H1 (cell line): ENCODE data around the gene ZFYVE1. TPM values are rescaled to one million over a fixed set of nuclear protein-coding genes. Genes with fewer than 3 reads are reported as not detected.

ENCODE experiments used
- CTCF ChIA-PET: fragments of 300-600 bp; sonication (Branson Sonifier 250); formaldehyde crosslinking; loops from one replicate; lab custom pipeline; 2021; ENCODE audit not compliant: partially characterized antibody; lab: Charles Lee
- POLR2A ChIA-PET: fragments of 300-600 bp; sonication (Branson Sonifier 250); formaldehyde crosslinking; loops from one replicate; lab custom pipeline; 2021; ENCODE audit warnings: inconsistent platforms; ENCODE audit not compliant: partially characterized antibody; lab: Charles Lee
- DNase-seq, 2 experiments: peaks; one replicate each; pipeline versions ENCODE4 v3.0.0 to v3.0.0-alpha.2; 2010 to 2022; ENCODE audit warnings: low spot score in 2 of 2, low read depth in 1 of 2, mixed read lengths in 1 of 2
- FAIRE-seq: peaks from 2 replicates; lab custom pipeline; 2011; peaks lifted over from hg19 to GRCh38; lab: Jason Lieb, UNC
- H2AFZ ChIP-seq: 2 replicates; pipeline ENCODE4 v1.8.1; 2012; ENCODE audit warnings: low read length, inconsistent platforms
- H2AK5ac ChIP-seq: 2 replicates; pipeline ENCODE4 v1.6.1; 2013; ENCODE audit warnings: low read depth, low read length
- H2BK120ac ChIP-seq: replicated peaks from 2 replicates; pipeline ENCODE3; 2013; ENCODE audit warnings: low read depth, low read length, inconsistent platforms
- H2BK12ac ChIP-seq: 2 replicates; pipeline ENCODE4 v1.6.1; 2013; ENCODE audit warnings: low read depth, low read length
- H2BK15ac ChIP-seq: 2 replicates; pipeline ENCODE4 v1.6.1; 2013; ENCODE audit warnings: low read length
- H2BK20ac ChIP-seq: 2 replicates; pipeline ENCODE4 v1.6.1; 2013; ENCODE audit warnings: low read length
- H2BK5ac ChIP-seq: 2 replicates; pipeline ENCODE4 v1.6.1; 2013; ENCODE audit warnings: low read depth, low read length
- H3K14ac ChIP-seq: 2 replicates; pipeline ENCODE4 v1.6.1; 2013; ENCODE audit warnings: inconsistent platforms; ENCODE audit not compliant: insufficient read length
- H3K18ac ChIP-seq: 2 replicates; pipeline ENCODE4 v1.6.1; 2013; ENCODE audit warnings: low read length; ENCODE audit errors: extremely low read depth
- H3K23ac ChIP-seq: 2 replicates; pipeline ENCODE4 v1.6.1; 2013; ENCODE audit warnings: inconsistent platforms; ENCODE audit not compliant: insufficient read length
- H3K23me2 ChIP-seq: 2 replicates; pipeline ENCODE4 v1.6.1; 2013; ENCODE audit warnings: low read depth, low read length
- H3K27ac ChIP-seq: 2 replicates; pipeline ENCODE4 v1.6.1; 2011; ENCODE audit warnings: low read depth, low read length, inconsistent platforms
- H3K27me3 ChIP-seq, 4 experiments: replicated peaks in 1 of 4; 1 replicate in 1 of 4; 2 replicates in 3 of 4; pipeline versions ENCODE4 v1.6.1 to v1.8.1; 2011 to 2013; ENCODE audit warnings: low read length in 3 of 4, mild to moderate bottlenecking in 3 of 4, inconsistent platforms in 2 of 4, mixed read lengths in 2 of 4, moderate library complexity in 1 of 4; ENCODE audit not compliant: control insufficient read depth in 3 of 4, insufficient read depth in 3 of 4; ENCODE audit errors: extremely low read depth in 1 of 4
- H3K36me3 ChIP-seq, 4 experiments: 2 replicates each; pipeline versions ENCODE4 v1.6.1 to v1.8.1; 2011 to 2013; ENCODE audit warnings: mild to moderate bottlenecking in 4 of 4, low read length in 3 of 4, moderate library complexity in 2 of 4, control low read depth in 1 of 4, inconsistent platforms in 1 of 4; ENCODE audit not compliant: insufficient read depth in 4 of 4, control insufficient read depth in 2 of 4
- H3K4ac ChIP-seq: replicated peaks from 2 replicates; pipeline ENCODE3; 2013; ENCODE audit warnings: low read length, low read depth, mixed read lengths, inconsistent platforms; ENCODE audit not compliant: insufficient read length
- H3K4me1 ChIP-seq, 4 experiments: replicated peaks in 1 of 4; 1 replicate in 1 of 4; 2 replicates in 3 of 4; pipeline versions ENCODE4 v1.6.1 to v1.8.1; 2011 to 2013; ENCODE audit warnings: low read length in 3 of 4, inconsistent platforms in 2 of 4, mixed read lengths in 1 of 4; ENCODE audit not compliant: insufficient read depth in 4 of 4, control insufficient read depth in 3 of 4
- H3K4me2 ChIP-seq, 2 experiments: 2 replicates each; pipeline versions ENCODE4 v1.6.1 to v1.8.1; 2011 to 2013; ENCODE audit warnings: low read depth in 2 of 2, low read length in 2 of 2, control low read depth in 1 of 2, inconsistent platforms in 1 of 2, mild to moderate bottlenecking in 1 of 2; ENCODE audit not compliant: insufficient read depth in 1 of 2
- H3K4me3 ChIP-seq, 4 experiments: fragments of 200-600, 300-600 bp in 1 of 4; sonication (generic), shearing (Covaris generic), sonication (Bioruptor Twin) in 1 of 4; 2 replicates each; pipeline versions ENCODE4 v1.5.1 to v1.8.1; 2011 to 2016; ENCODE audit warnings: low read length in 4 of 4, low read depth in 3 of 4, control low read depth in 2 of 4, inconsistent platforms in 2 of 4, mild to moderate bottlenecking in 2 of 4, mixed read lengths in 1 of 4, moderate library complexity in 1 of 4; ENCODE audit not compliant: insufficient read depth in 2 of 4; ENCODE audit errors: extremely low read depth in 1 of 4
- H3K56ac ChIP-seq: replicated peaks from 2 replicates; pipeline ENCODE3; 2013; ENCODE audit warnings: low read depth, mild to moderate bottlenecking, mixed read lengths, low read length, inconsistent platforms; ENCODE audit not compliant: insufficient read length
- H3K79me1 ChIP-seq: 2 replicates; pipeline ENCODE4 v1.6.1; 2013; ENCODE audit warnings: low read depth, low read length, control low read depth
- H3K79me2 ChIP-seq, 2 experiments: 2 replicates each; pipeline versions ENCODE4 v1.6.1 to v1.8.1; 2012 to 2013; ENCODE audit warnings: low read length in 2 of 2, mild to moderate bottlenecking in 2 of 2, inconsistent platforms in 1 of 2; ENCODE audit not compliant: insufficient read depth in 2 of 2, control insufficient read depth in 1 of 2
- H3K9ac ChIP-seq, 4 experiments: replicated peaks in 1 of 4; 1 replicate in 1 of 4; 2 replicates in 3 of 4; pipeline versions ENCODE4 v1.6.1 to v1.8.1; 2011 to 2013; ENCODE audit warnings: low read depth in 3 of 4, low read length in 3 of 4, control low read depth in 2 of 4, mild to moderate bottlenecking in 2 of 4, moderate library complexity in 2 of 4, inconsistent platforms in 1 of 4; ENCODE audit errors: extremely low read depth in 1 of 4
- H3K9me3 ChIP-seq, 2 experiments: 2 replicates each; pipeline versions ENCODE4 v1.6.1 to v1.8.1; 2012 to 2013; ENCODE audit warnings: mild to moderate bottlenecking in 2 of 2, moderate library complexity in 2 of 2, control low read depth in 1 of 2, inconsistent platforms in 1 of 2, low read depth in 1 of 2, low read length in 1 of 2, mixed read lengths in 1 of 2; ENCODE audit not compliant: insufficient read depth in 2 of 2
- H4K20me1 ChIP-seq, 2 experiments: replicated peaks in 1 of 2; 2 replicates each; pipeline versions ENCODE3 to v1.8.1; 2011 to 2013; ENCODE audit warnings: inconsistent platforms in 2 of 2, low read length in 2 of 2, mild to moderate bottlenecking in 1 of 2; ENCODE audit not compliant: insufficient read depth in 2 of 2, control insufficient read depth in 1 of 2
- H4K5ac ChIP-seq: 2 replicates; pipeline ENCODE4 v1.6.1; 2013; ENCODE audit warnings: low read length, low read depth, mixed read lengths, inconsistent platforms; ENCODE audit not compliant: insufficient read length
- H4K8ac ChIP-seq: 2 replicates; pipeline ENCODE4 v1.8.0; 2013; ENCODE audit warnings: mild to moderate bottlenecking, moderate library complexity, low read length, inconsistent platforms; ENCODE audit not compliant: insufficient read depth; ENCODE audit errors: extremely low read depth
- H4K91ac ChIP-seq: replicated peaks from 2 replicates; pipeline ENCODE3; 2013; ENCODE audit warnings: low read length, mixed read lengths, inconsistent platforms; ENCODE audit not compliant: insufficient read length
- CTCF ChIP-seq, 3 experiments: IDR thresholded peaks; 1 replicate in 2 of 3; 2 replicates in 1 of 3; pipeline versions ENCODE4 v1.5.1 to v1.6.1; 2011; ENCODE audit warnings: low read length in 3 of 3, mild to moderate bottlenecking in 3 of 3, inconsistent platforms in 2 of 3, low read depth in 1 of 3, moderate library complexity in 1 of 3; ENCODE audit not compliant: insufficient read depth in 1 of 3; ENCODE audit errors: control extremely low read depth in 1 of 3
- GTF2F1 ChIP-seq: IDR thresholded peaks from 2 replicates; pipeline ENCODE4 v1.6.1; 2012; ENCODE audit warnings: low read depth, low read length, improper control_type of control experiment, borderline replicate concordance
- KDM1A ChIP-seq: fragments of 200-600, 300-600 bp; sonication (generic); IDR thresholded peaks from 2 replicates; pipeline ENCODE4 v1.7.1; 2016; ENCODE audit warnings: mild to moderate bottlenecking, low read length, borderline replicate concordance
- KDM4A ChIP-seq: IDR thresholded peaks from one replicate; pipeline ENCODE4 v1.7.1; 2012; ENCODE audit warnings: low read depth, mild to moderate bottlenecking, moderate library complexity, low read length, inconsistent platforms; ENCODE audit not compliant: severe bottlenecking
- RFX5 ChIP-seq: IDR thresholded peaks from 2 replicates; pipeline ENCODE4 v1.6.1; 2011; ENCODE audit warnings: low read depth, low read length, improper control_type of control experiment, borderline replicate concordance
- ZNF274 ChIP-seq: IDR thresholded peaks from 2 replicates; pipeline ENCODE4 v1.7.0; 2012; ENCODE audit warnings: low read length, borderline replicate concordance; ENCODE audit errors: extremely low read depth
- WGBS, 2 experiments: shearing (Covaris generic) in 1 of 2; methylation state at CpG; one replicate each; pipeline versions ENCODE4 v1.1.6 to v1.1.7; 2013 to 2015; ENCODE audit warnings: low lambda C conversion rate in 2 of 2, mixed read lengths in 2 of 2, inconsistent platforms in 1 of 2, low coverage in 1 of 2, missing lambda C conversion rate in 1 of 2; ENCODE audit not compliant: insufficient replicate concordance in 2 of 2, insufficient coverage in 1 of 2, insufficient read length in 1 of 2; ENCODE audit errors: extremely low coverage in 1 of 2, missing lambda C conversion rate in 1 of 2; 5-methylcytosine and 5-hydroxymethylcytosine counted together
- polyA plus RNA-seq, 7 experiments: library from polyadenylated mRNA; depleted of rRNA in 3 of 7; stranded (reverse) in 5 of 7; unstranded in 2 of 7; fragments of >200 nt in 5 of 7; fragments of 200-250 nt in 2 of 7; gene quantifications; 1 replicate in 5 of 7; 2 replicates in 1 of 7; 4 replicates in 1 of 7; pipeline versions ENCODE4 v1.2.1 to v1.2.3, GENCODE V29; 2011 to 2013; ENCODE audit warnings: missing spikeins in 2 of 7, mixed read lengths in 2 of 7
- total RNA-seq: library from RNA; stranded (reverse); fragmentation: NEBNext Ultra II Directional; extraction: Animal tissue kit (Norgen Biotek cat#: 25700); gene quantifications from 2 replicates; pipeline ENCODE4 v1.2.1, GENCODE V29; 2021

ZFYVE1 gene
- total and polyA plus RNA-seq, 2 of the 8 experiments (the other 6 are each of a cell fraction or from before 2014, with no cell fraction given), result 9.8 to 12.5 TPM

- Histone ChIP-seq H3K23me2 (no peaks in the 10 kb centered on the region), H2BK120ac (no peak overlapping the region), H3K14ac (no peak overlapping the region), H2BK12ac (no peak overlapping the region), H3K9me3 (no peaks in the 10 kb centered on the region), H2BK20ac (no peak overlapping the region), H3K4me3 (no peak overlapping the region), H3K56ac (no peak overlapping the region), H3K27ac (no peak overlapping the region), H3K27me3 (no peaks in the 10 kb centered on the region), H3K79me1 (no peaks in the 10 kb centered on the region), H2BK5ac (no peak overlapping the region), H2AK5ac (no peak overlapping the region), H4K5ac (no peak overlapping the region), H4K91ac (no peak overlapping the region), H3K9ac (no peak overlapping the region), H3K18ac (no peak overlapping the region), H3K23ac (no peak overlapping the region), H2AFZ (no peak overlapping the region), H3K79me2 (no peaks in the 10 kb centered on the region), H3K36me3 (peaks cover 0 to 18% (median 3%) of the 10 kb centered on the region in 4 experiments; a peak in 4 of 8 replicates), H3K4ac (no peak overlapping the region), H3K4me2 (no peak overlapping the region), H4K8ac (no peak overlapping the region), H2BK15ac (no peak overlapping the region), H4K20me1 (peaks cover 0 to 3% of the 10 kb centered on the region in 2 experiments), H3K4me1 (no peaks in the 10 kb centered on the region)
- 94% methylated on average over 3 of the region's 3 CpGs; no CpG with 5 or more reads in 1 of the 2 experiments for WGBS, 2 experiments
- no peak for DNase-seq
- FAIRE-seq, result no peak
- POLR2A ChIA-PET, result interaction anchor here (0.6 to 1.0 kb wide), 2 partner anchors 10 to 15 kb away, joined by 3 read pairs; no protein-coding TSS in a partner anchor
- CTCF ChIA-PET, result interaction anchor here (0.6 to 6.7 kb wide), 4 partner anchors 23 to 436 kb away, joined by 3 to 107 read pairs (median 4); no protein-coding TSS in a partner anchor
- TF ChIP-seq ZNF274 (no peak), RFX5 (no peak), GTF2F1 (no peak), CTCF (IDR thresholded peaks at IDR 0.05; ENCODE audit: control extremely low read depth in 1 of 3, insufficient read depth in 1 of 3, low read depth in 1 of 3, low read length in 3 of 3) (no peak), KDM1A (no peak), KDM4A (no peak)
- TF ChIP-seq, all 59 proteins: peak for 0
Measured at GRCh38 chr14:72952171-72952570, 74.7 kb downstream of the ZFYVE1 start.
